PC-3 (cell line): ENCODE results near the gene UNC45B.

Experiments used
- CTCF ChIP-seq: fragments of 300-600 bp; sonication (generic); conservative IDR thresholded peaks from 2 replicates; pipeline ENCODE4 v1.5.1; 2017; ENCODE audit warnings: antibody characterized with exemption, low read depth, mild to moderate bottlenecking, low read length
- EZH2 ChIP-seq: fragments of 300-600 bp; sonication (generic); IDR thresholded peaks from one replicate; pipeline ENCODE4 v1.6.1; 2017; ENCODE audit warnings: antibody characterized with exemption, mild to moderate bottlenecking, low read length; ENCODE audit not compliant: unreplicated experiment
- EZH2phosphoT487 ChIP-seq: fragments of 300-600 bp; sonication (generic); IDR thresholded peaks from 2 replicates; pipeline ENCODE4 v1.6.1; 2018; ENCODE audit warnings: mild to moderate bottlenecking, antibody characterized with exemption, low read length, borderline replicate concordance

- TF ChIP-seq CTCF (no peak), EZH2 (no peak), EZH2phosphoT487 (no peak)
These were observed 5.2 kb upstream of the UNC45B start for GRCh38 chr17:35142467-35142796.
